Measurements from ENCODE around the gene COG7. TPM values are rescaled to one million over a fixed set of nuclear protein-coding genes. Genes with fewer than 3 reads are reported as not detected.
"Not testable (repeated sequence)": the region's sequence is repeated elsewhere in the genome, so short reads cannot be mapped to it uniquely, and the experiment has no call there.

The COG7 gene
- total RNA-seq, 1 experiment from 2014 or later: 16.1 TPM

DNA sequence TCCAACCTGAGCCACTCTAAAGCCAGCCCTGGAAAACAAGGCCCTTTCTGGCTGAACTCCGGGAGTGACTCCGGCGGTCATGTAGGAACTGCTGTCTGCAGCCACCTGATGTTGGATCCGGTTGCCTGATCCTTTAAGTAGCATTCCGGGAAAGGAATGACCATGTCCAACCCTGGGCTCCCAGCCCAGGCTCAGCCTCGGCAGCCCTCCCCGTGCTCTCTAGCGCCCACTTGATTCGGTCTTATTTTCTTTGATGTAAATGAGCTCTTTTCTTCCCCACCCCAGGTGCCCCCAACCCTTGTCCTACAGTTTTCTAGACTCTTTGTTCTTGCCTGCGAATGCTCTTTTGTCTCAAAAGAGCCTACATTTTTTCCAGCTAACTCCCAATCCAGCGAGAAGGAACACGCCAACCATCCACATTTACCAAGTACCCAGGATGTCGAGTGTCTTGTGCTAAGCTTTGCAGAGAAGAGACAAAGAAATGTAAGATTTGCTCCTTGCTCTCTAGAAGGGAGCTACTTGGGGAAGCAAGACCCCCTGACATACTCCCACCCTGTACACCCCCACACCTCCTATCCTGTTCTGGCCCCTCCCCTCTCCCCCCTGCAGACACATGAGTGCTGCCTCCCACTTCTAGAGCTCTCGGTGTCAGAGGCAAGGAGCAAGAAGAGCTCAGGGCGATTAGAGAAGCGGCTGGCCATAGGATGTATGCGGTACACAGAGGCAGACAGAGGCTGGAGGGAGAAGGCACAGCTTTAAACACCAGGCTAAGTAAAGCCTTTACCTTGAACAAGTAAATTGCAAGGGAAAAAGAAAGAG lies 53.8 kb downstream of the COG7 start:
- Histone ChIP-seq H3K4me3 (no peak overlapping the region), H3K36me3 (peaks cover 34% of the 10 kb centered on the region), H3K4me1 (replicated peaks) (no peaks in the 10 kb centered on the region), H3K27me3 (replicated peaks) (no peaks in the 10 kb centered on the region), H3K27ac (no peak overlapping the region), H3K9me3 (replicated peaks) (no peaks in the 10 kb centered on the region)
- no peak for DNase-seq (ENCODE audit: low read depth in 1 of 2, low spot score in 2 of 2)

DNA sequence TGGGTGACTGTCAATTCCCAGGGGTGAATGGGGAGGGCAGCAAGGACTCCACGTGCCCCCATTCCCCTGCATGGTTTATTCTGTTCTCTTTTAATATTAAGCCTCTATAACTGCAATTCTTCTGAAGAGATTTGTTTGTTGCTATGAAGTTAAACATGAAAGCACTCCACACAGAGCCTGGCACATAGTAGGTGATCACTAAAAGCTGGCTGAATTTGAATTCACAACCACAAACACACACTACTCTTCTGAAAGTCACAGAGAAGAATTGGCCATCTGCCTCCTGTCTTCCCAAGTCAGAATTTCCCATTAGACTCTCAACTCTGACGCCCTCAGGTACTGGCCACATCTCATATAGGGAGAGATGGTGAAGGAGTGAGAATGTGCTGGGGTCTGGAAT lies 55.5 kb downstream of the COG7 start:
- peaks cover 19% of the 10 kb centered on the region for H3K36me3 ChIP-seq

DNA sequence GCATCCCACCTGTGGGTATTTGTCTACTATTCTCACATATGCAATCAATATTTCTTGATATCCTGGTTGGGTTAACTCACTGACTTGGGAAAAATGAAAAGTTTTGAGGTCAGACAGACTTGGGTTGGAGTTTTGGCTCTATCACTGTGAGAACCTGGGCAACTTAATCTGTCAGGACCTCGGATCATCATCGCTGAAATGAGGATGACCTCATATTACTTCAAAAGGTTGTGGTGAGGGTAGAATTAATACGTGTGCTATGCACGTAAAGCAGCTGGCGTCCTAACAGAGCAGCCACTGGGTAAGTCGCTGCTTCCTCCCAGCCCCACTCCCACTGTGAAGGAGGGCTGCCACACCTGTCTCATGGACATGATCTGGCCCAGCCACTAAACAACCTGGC lies 57.3 kb downstream of the COG7 start:
- no peaks in the 10 kb centered on the region for H3K9me3 ChIP-seq (replicated peaks)
- DNase-seq (ENCODE audit: low read depth in 1 of 2, low spot score in 2 of 2): no peak
- no peak overlapping the region for H3K4me3 ChIP-seq
- no peak overlapping the region for H3K27ac ChIP-seq
- H3K27me3 ChIP-seq (replicated peaks): no peaks in the 10 kb centered on the region
- no peaks in the 10 kb centered on the region for H3K4me1 ChIP-seq (replicated peaks)
- H3K36me3 ChIP-seq: peaks cover 33% of the 10 kb centered on the region

More for the DNA sequence above, 55.5 kb downstream of the COG7 start:
- no peak for DNase-seq (ENCODE audit: low read depth in 1 of 2, low spot score in 2 of 2)
- Histone ChIP-seq H3K4me1 (replicated peaks) (no peaks in the 10 kb centered on the region), H3K27ac (no peak overlapping the region), H3K27me3 (replicated peaks) (no peaks in the 10 kb centered on the region), H3K4me3 (no peak overlapping the region), H3K9me3 (replicated peaks) (no peaks in the 10 kb centered on the region)

DNA sequence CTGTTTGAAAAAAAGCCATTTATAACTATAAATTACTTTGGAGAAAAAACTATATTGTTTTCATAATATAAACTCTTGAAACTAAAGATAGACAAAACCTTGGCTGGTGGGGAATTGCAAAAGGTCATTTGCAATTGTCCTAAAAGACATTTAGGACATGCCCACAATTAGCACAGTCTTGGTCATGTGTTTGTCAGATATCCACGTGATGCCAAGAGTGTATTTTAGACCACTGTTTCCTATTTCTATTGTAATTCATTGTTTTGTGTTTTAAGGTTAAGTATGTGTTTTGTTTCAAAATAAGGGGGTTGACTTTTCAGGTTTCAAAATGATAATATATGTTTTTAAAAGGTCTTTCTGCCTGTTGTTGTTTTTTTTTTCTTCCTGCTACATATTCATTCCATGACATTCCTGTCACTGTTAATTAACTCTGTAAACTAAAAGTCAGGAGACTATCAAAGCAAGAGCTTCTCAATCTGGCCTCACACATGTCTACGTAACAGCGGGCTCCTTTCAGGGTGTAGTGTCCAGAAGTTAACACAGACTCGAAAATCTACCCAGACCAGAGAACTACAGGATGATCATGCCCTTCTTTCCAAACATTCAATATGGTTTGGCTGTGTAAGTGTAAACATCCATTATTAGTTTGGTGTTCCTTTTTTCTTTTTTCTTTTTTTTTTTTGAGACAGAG lies 58.7 kb downstream of the COG7 start:
- no peak overlapping the region for H3K27ac ChIP-seq
- no peaks in the 10 kb centered on the region for H3K4me1 ChIP-seq (replicated peaks)
- peaks cover 28% of the 10 kb centered on the region for H3K36me3 ChIP-seq
- DNase-seq (ENCODE audit: low read depth in 1 of 2, low spot score in 2 of 2): no peak
- no peaks in the 10 kb centered on the region for H3K27me3 ChIP-seq (replicated peaks)
- no peak overlapping the region for H3K4me3 ChIP-seq
- H3K9me3 ChIP-seq (replicated peaks): no peaks in the 10 kb centered on the region

DNA sequence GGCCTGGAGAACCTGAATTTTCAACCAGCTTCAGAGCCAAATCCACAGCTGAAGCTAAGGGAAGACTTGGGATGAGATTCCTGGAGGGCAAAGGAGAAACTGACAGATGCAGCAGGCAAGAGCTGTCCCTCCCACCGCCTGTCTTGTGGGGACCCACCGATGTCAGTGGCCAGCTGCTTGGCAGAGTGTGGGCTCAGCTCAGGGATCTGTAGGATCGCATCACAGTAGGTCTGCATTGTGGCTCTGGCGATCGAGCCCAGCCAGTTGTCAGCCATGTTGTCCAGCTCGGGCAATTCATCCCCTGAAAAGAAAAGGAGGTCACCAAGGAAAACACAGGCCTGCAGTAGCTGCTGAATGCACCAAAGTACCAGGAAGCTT lies 60.8 kb downstream of the COG7 start:
- H3K4me3 ChIP-seq: no peak overlapping the region
- no peaks in the 10 kb centered on the region for H3K4me1 ChIP-seq (replicated peaks)
- H3K36me3 ChIP-seq: peaks cover 26% of the 10 kb centered on the region
- no peak overlapping the region for H3K27ac ChIP-seq
- H3K27me3 ChIP-seq (replicated peaks): no peaks in the 10 kb centered on the region
- H3K9me3 ChIP-seq (replicated peaks): no peaks in the 10 kb centered on the region
- DNase-seq (ENCODE audit: low read depth in 1 of 2, low spot score in 2 of 2): no peak

DNA sequence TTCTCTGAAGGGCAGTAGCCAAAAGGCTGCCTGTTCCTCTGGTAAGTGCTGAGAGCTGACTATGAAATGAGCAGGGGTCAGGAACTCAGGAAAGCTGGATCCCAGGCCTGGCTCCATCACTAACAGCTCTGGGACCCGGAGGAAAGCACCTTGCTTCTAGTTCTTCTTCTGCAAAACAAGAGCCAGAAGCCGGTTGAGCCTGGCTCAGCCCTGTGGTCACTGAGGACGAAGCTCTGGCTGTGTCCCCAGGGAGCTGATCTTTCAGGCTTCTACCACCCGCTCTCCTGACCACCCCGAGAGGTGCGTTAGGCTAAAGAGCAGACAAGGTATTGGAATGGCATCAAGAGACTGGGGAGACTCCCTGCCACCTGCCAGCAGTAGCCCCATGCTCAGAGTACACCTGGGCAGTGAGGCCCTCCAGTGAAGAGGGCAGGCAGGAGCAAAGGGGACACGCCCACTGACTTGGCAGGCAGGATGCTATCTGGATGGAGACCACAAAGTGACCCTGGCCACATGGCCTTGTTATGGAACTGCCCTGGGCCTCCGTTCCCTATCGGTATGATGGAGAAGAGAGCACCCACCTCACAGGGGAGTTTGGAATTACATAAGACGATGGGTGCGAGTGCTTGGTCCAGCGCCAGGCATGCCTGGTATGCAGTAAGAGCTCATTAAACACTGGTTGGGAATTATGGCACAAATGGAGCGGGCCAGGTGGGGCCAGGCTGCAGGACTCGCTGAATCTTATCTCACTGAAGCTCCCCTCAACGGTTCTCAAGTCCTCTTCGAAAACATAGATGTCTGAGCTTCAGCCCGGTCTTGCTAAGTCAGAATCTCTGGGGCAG lies 61.4 kb downstream of the COG7 start:
- H3K9me3 ChIP-seq (replicated peaks): no peaks in the 10 kb centered on the region
- no peak overlapping the region for H3K4me3 ChIP-seq
- H3K36me3 ChIP-seq: peaks cover 25% of the 10 kb centered on the region
- H3K4me1 ChIP-seq (replicated peaks): no peaks in the 10 kb centered on the region
- no peak overlapping the region for H3K27ac ChIP-seq
- no peak for DNase-seq (ENCODE audit: low read depth in 1 of 2, low spot score in 2 of 2)
- H3K27me3 ChIP-seq (replicated peaks): no peaks in the 10 kb centered on the region

DNA sequence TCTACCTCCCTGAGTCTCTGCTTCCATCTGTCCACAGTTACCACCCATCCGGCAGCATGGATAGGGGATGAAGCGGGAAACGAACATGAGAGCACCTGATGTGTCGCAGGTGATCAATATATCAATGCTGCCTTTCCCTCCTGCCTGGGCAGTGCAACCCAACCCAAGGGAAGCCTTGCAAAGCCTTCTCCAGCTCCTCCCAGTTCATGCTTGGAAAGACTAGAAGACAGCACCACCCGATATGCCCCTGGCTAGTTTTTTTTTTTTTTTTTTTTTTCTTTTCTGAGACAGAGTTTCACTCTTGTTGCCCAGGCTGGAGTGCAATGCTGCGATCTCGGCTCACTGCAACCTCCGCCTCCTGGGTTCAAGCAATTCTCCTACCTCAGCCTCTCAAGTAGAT lies 63.1 kb downstream of the COG7 start:
- H3K4me1 ChIP-seq (replicated peaks); H3K27me3 ChIP-seq (replicated peaks); H3K9me3 ChIP-seq (replicated peaks); H3K4me3 ChIP-seq; H3K27ac ChIP-seq; DNase-seq (ENCODE audit: low read depth in 1 of 2, low spot score in 2 of 2): not testable (repeated sequence)
- H3K36me3 ChIP-seq: peaks cover 25% of the 10 kb centered on the region

DNA sequence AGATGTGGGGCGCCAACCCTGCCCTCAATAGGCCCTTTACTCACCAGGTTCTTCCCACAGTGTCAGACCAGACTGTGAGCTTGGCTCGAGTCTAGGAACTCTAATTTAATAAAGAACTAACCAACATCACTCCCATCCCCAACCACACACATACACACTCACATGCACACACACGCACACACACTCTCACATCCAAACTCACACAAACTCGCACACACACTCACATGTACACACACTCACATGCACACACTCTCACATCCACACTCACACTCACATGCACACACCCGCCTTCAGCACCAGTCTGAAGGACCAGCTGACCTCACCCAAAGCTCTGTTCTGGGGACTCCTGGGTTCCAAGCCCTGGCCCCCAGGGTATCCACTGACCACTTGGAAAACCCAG lies 63.8 kb downstream of the COG7 start:
- Histone ChIP-seq H3K4me3 (no peak overlapping the region), H3K36me3 (peaks cover 25% of the 10 kb centered on the region), H3K27ac (no peak overlapping the region), H3K4me1 (replicated peaks) (no peaks in the 10 kb centered on the region), H3K27me3 (replicated peaks) (no peaks in the 10 kb centered on the region), H3K9me3 (replicated peaks) (no peaks in the 10 kb centered on the region)
- no peak for DNase-seq (ENCODE audit: low read depth in 1 of 2, low spot score in 2 of 2)

DNA sequence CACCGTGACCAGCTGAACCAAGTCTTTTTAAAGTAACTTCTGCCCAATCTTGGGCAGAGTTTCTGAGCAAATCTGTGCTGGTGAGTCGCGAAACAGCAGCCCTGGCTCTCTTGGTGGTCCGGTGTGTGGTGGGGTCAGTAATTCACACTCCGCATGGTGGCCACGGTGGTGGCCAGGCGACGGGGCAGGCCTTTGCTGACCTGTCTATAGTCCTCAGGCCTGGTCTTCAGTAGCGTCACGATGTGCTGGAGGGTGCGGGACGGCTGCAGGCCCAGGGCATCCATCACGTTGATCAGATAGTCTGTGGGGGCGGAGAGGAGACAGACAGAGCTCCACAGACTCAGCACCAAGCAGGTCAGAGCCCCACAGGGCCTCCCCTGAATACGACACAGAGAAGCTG lies 64.2 kb downstream of the COG7 start:
- Histone ChIP-seq H3K27me3 (replicated peaks) (no peaks in the 10 kb centered on the region), H3K36me3 (peaks cover 25% of the 10 kb centered on the region), H3K27ac (no peak overlapping the region), H3K9me3 (replicated peaks) (no peaks in the 10 kb centered on the region), H3K4me1 (replicated peaks) (no peaks in the 10 kb centered on the region), H3K4me3 (no peak overlapping the region)
- no peak for DNase-seq (ENCODE audit: low read depth in 1 of 2, low spot score in 2 of 2)

DNA sequence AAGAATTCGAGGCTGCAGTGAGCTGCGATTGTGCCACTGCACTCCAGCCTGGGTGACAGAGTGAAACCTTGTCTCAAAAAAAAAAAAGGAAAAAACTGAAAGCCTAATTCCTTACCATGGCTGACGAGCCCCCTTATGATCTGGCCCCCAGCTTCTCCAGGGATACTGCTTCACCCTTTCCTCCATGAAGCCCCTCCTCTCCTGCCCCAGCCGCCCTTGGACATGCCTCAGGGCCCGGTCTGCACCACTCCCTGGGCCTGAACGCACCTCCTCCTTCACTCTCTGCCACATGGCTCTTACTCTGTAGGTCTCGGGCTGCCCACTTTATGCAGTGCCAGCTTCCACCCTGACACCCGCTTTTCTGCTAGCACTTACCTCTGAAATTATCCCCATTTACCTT lies 65.3 kb downstream of the COG7 start:
- Histone ChIP-seq H3K4me1 (replicated peaks) (no peaks in the 10 kb centered on the region), H3K27ac (no peak overlapping the region), H3K27me3 (replicated peaks) (no peaks in the 10 kb centered on the region), H3K4me3 (no peak overlapping the region), H3K9me3 (replicated peaks) (no peaks in the 10 kb centered on the region), H3K36me3 (peaks cover 25% of the 10 kb centered on the region)
- DNase-seq (ENCODE audit: low read depth in 1 of 2, low spot score in 2 of 2): no peak

DNA sequence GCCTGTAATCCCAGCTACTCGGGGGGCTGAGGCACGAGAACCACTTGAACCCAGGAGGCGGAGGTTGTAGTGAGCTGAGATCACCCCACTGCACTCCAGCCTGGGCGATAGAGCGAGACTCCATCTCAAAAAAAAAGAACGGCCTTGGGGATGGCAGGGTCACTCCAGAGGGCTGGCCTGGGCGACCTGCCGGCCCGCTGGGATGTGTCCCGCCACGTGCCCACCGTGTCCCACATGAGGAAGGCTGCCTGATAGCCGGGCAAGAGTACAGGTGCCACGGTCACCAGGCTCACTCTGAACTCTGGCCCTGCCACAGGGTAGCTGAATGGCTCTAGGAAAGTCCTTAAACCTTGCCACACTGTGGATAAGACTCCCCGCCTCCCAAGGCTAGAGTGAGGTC lies 67.5 kb downstream of the COG7 start:
- no peaks in the 10 kb centered on the region for H3K9me3 ChIP-seq (replicated peaks)
- no peaks in the 10 kb centered on the region for H3K4me1 ChIP-seq (replicated peaks)
- peaks cover 6% of the 10 kb centered on the region; the same call in 1 of the 2 replicates for H3K36me3 ChIP-seq
- H3K27me3 ChIP-seq (replicated peaks): no peaks in the 10 kb centered on the region
- no peak overlapping the region for H3K4me3 ChIP-seq
- DNase-seq (ENCODE audit: low read depth in 1 of 2, low spot score in 2 of 2): no peak
- no peak overlapping the region for H3K27ac ChIP-seq

DNA sequence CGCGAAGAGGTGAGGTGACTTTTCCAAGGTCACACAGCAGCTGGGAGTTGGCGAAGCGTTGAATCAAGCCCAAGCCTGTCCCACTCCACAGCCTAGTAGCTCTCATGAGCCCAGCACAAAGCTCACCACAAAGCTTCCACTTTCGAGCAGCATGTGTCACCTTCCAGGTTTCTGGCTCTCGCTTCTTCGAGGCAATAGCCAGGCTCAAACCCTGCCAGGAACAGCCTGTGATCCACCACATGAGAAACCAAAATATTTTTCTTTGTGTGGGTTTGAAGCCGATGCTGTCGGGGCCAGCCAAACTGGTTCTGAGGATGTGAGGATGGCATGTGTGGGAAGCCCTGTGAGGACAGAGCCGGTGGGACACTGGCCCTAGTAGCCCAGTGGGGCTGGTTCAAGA lies 68.1 kb downstream of the COG7 start:
- no peak for DNase-seq (ENCODE audit: low read depth in 1 of 2, low spot score in 2 of 2)
- Histone ChIP-seq H3K27ac (no peak overlapping the region), H3K4me1 (replicated peaks) (no peaks in the 10 kb centered on the region), H3K27me3 (replicated peaks) (no peaks in the 10 kb centered on the region), H3K36me3 (0 out of 2 replicates have a peak, but pooled peaks cover 6% of the 10 kb centered on the region), H3K9me3 (replicated peaks) (no peaks in the 10 kb centered on the region), H3K4me3 (no peak overlapping the region)

DNA sequence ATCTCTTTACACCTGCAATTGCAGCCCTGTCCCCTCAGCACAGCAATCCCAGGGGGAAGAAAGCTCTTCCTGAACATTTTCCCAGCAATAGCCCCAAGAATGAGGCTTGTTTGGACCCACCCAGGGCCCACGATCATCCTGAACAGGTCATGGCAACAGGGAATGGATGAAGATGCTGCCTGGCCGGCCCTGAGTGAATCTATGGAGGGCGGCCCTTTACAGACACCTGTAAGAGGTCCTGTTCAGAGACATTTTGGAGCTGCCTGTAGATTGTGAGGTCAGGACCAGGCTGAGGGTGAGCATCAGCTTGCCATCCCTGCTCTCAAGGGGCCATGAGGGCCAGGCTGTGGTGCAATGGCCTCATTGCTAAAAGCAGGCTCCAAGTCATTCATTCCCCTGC lies 69.1 kb downstream of the COG7 start:
- no peaks in the 10 kb centered on the region for H3K27me3 ChIP-seq (replicated peaks)
- 0 out of 2 replicates have a peak, but pooled peaks cover 3% of the 10 kb centered on the region for H3K36me3 ChIP-seq
- no peak for DNase-seq (ENCODE audit: low read depth in 1 of 2, low spot score in 2 of 2)
- no peak overlapping the region for H3K27ac ChIP-seq
- no peaks in the 10 kb centered on the region for H3K4me1 ChIP-seq (replicated peaks)
- H3K9me3 ChIP-seq (replicated peaks): no peaks in the 10 kb centered on the region
- no peak overlapping the region for H3K4me3 ChIP-seq

DNA sequence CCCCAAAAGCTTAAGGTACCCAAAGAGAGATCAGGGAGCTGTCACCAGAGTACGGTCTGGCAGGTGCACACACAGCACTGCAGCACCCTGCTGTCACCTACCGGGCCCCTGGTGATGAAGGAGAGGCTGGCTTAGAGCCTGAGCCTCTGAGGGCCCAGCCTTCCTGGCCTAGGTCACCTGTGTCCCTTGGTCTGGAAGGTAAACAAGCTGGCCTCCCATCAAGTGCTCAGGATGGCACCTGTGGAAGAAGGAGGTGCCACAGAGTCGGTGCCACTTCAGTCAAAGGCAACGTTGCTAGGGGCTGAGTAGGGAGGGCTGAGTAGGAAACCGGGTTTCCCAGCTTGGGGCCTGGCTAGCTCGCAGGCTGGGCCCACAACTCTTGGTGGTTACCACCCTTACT lies 70.7 kb downstream of the COG7 start:
- H3K4me3 ChIP-seq: no peak overlapping the region
- DNase-seq (ENCODE audit: low read depth in 1 of 2, low spot score in 2 of 2): no peak
- H3K36me3 ChIP-seq: no peaks in the 10 kb centered on the region
- H3K27me3 ChIP-seq (replicated peaks): no peaks in the 10 kb centered on the region
- H3K4me1 ChIP-seq (replicated peaks): no peaks in the 10 kb centered on the region
- no peak overlapping the region for H3K27ac ChIP-seq
- no peaks in the 10 kb centered on the region for H3K9me3 ChIP-seq (replicated peaks)
